NOMO-1 treated with DMSO at 0.1 percent for 48 hours (cell line): ENCODE measurements around the gene RWDD4.

Experiments
- DNase-seq: peaks from one replicate; lab custom pipeline; 2025; ENCODE audit not compliant: unreplicated experiment; lab: John Stamatoyannopoulos, UW

Gene RWDD4

GRCh38 chr4:183601381-183601780, 57.6 kb downstream of the RWDD4 start:
- no peak for DNase-seq

- DNase-seq = no peak
Measured at GRCh38 chr4:183600189-183600685, 58.7 kb downstream of the RWDD4 start.

- DNase-seq = peak; percentile 13
Measured at GRCh38 chr4:183599690-183600089, 59.3 kb downstream of the RWDD4 start.

GRCh38 chr4:183599284-183599683, 59.7 kb downstream of the RWDD4 start:
- DNase-seq = no peak

- DNase-seq = no peak
Measured at GRCh38 chr4:183596067-183596757, 62.8 kb downstream of the RWDD4 start.

GRCh38 chr4:183594823-183595222, 64.2 kb downstream of the RWDD4 start:
- DNase-seq = no peak

GRCh38 chr4:183591301-183591700, 67.7 kb downstream of the RWDD4 start:
- no peak for DNase-seq
